H1 (cell line): ENCODE measurements around the gene DDN.

Source experiments
- CBX5 ChIP-seq: fragments of 300-800, 300-1000 bp; sonication (generic); IDR thresholded peaks from 2 replicates; pipeline ENCODE4 v1.7.1; 2016; ENCODE audit warnings: antibody characterized with exemption, low read length, low read depth
- CHD2 ChIP-seq: IDR thresholded peaks from 2 replicates; pipeline ENCODE4 v1.6.1; 2012; ENCODE audit warnings: low read length, improper control_type of control experiment

DNA sequence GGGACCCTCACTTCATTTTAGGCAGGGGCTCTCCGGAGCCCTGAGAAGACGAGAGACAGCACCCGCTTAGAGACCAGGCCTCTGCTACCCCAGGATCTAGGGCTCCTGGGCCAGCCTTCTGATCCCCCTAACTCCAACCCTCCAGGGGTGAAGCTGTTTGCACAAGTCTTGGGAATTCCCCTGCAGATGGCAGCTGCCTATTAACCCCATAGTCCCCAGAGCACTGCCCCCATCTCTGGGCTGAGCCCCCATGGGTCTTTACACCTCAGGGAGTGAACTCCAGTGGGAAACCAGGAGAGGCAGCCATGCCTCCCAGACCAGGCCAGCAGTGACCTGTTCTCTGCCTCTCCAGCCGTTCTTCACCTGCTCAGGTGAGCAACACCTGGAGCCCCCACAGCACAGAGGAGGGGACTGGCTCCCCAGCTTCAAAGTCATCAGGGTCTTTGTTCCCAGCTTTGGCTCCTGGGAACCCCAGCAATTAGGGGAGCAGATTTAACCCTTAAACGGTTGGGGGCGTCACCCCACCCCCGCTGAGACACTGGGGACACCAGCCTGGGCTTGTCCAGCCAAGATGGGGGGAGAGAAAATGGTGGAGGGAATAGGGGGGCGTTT is 29.9 kb downstream of the DDN start:
- TF ChIP-seq CHD2: no peak
- TF ChIP-seq CBX5: no peak
